Measurements from ENCODE around the gene KRTAP10-3.
"Not testable (repeated sequence)": the region's sequence is repeated elsewhere in the genome, so short reads cannot be mapped to it uniquely, and the experiment has no call there.

KRTAP10-3 gene

DNA sequence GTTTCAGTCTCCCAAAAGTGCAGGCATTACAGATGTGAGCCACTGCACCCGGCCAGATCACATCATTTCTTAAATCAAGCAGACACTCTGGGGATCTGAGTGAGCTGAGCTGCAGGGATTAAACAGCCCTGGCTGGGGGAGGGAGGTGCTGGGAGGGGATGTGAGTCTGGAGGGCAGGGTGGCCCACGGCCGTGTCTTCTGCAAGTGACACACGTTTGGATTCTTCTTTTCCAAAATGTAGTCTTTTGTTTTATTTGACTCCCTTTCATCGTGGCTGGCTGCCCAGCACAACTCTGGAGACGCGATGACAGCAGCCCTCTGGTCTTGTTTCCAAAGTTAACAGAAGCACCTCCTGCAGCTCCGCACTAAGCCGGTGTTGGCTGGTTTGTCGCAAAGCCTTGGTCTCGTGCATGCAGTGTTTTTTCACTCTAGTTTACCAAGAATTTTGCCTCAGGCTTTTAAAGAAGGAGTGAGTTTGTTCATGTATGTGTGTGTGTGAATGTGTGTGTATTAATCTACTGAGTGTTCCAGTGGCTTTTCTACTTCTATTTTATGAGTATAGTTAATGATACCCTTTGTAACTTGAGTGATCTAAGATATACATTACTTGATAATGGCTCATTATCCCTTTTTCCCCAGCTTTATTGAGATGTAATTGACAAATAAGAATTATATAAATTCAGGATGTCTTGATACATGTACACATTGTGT is 24.6 kb upstream of the KRTAP10-3 start:
- DNase-seq (ENCODE audit: low spot score): peak; percentile 26
- Histone ChIP-seq H2BK5ac (ENCODE audit: low read length) (no peak overlapping the region), H3K23ac (ENCODE audit: low read depth, low read length, poor library complexity) (no peak overlapping the region), H3K18ac (ENCODE audit: low read length) (peak overlapping the region; percentile 40), H2AK5ac (ENCODE audit: low read depth, low read length) (no peak overlapping the region), H2AFZ (ENCODE audit: low read length) (peak overlapping the region; percentile 75), H3K4me3 (ENCODE audit: low read length in 2 of 2) (no peak overlapping the region), H3K79me1 (ENCODE audit: low read depth, low read length) (no peaks in the 10 kb centered on the region), H3K27ac (replicated peaks; ENCODE audit: low read length) (no peak overlapping the region), H4K8ac (ENCODE audit: low read depth, low read length) (no peak overlapping the region), H3K14ac (ENCODE audit: low read length) (no peak overlapping the region), H3K9me3 (replicated peaks in 1 of 2; ENCODE audit: control insufficient read depth in 2 of 2, insufficient read depth in 1 of 2, low read depth in 1 of 2, low read length in 2 of 2) (peaks cover 3 to 6% of the 10 kb centered on the region in 2 donors), H3K4me2 (ENCODE audit: insufficient read depth, low read length, poor library complexity, severe bottlenecking) (peak overlapping the region; percentile 29), H2BK15ac (ENCODE audit: low read length) (no peak overlapping the region), H4K91ac (ENCODE audit: low read depth, low read length, poor library complexity) (no peak overlapping the region), H3K36me3 (replicated peaks in 1 of 2; ENCODE audit: control insufficient read depth in 2 of 2, insufficient read depth in 2 of 2, low read length in 2 of 2) (no peaks in the 10 kb centered on the region), H3K9ac (ENCODE audit: low read depth, low read length, poor library complexity) (no peak overlapping the region), H2BK120ac (ENCODE audit: low read depth, low read length) (no peak overlapping the region), H3K27me3 (ENCODE audit: control insufficient read depth in 3 of 3, insufficient read depth in 3 of 3, low read depth in 1 of 3, low read length in 3 of 3) (peaks cover 0 to 6% (median 0%) of the 10 kb centered on the region in 3 experiments), H2BK12ac (ENCODE audit: low read length) (no peak overlapping the region), H3K4ac (ENCODE audit: low read length) (no peak overlapping the region), H3K4me1 (ENCODE audit: control insufficient read depth in 2 of 2, insufficient read depth in 1 of 2, low read depth in 1 of 2, low read length in 2 of 2) (no peaks in the 10 kb centered on the region)
- WGBS, 2 donors (ENCODE audit: extremely low coverage in 2 of 2, insufficient read length in 2 of 2, insufficient replicate concordance in 1 of 2): no CpG with 5 or more reads among the region's 11 CpGs

DNA sequence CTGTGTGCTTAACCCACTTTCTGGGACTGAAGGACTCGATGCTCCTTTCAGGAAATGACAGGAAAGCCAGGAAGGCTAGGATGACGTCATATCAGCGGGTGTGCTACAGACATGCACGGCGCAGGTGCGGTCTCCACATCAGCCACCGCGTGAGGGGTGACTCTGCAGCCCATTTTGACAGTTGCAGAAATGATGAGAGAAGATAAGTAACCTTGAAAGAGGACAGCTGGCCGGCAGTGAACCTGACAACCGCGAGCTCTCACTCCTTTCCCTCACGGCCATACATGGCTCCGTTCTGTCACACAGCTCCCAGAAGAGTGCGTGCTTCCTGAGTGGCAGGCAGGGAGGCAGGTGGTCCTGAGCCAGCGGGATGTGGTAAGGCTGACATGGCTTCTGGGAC is 23.5 kb upstream of the KRTAP10-3 start:
- H2AK5ac ChIP-seq (ENCODE audit: low read depth, low read length): no peak overlapping the region
- no peak overlapping the region for H3K4me2 ChIP-seq (ENCODE audit: insufficient read depth, low read length, poor library complexity, severe bottlenecking)
- H3K18ac ChIP-seq (ENCODE audit: low read length): peak overlapping the region; percentile 4
- H3K79me1 ChIP-seq (ENCODE audit: low read depth, low read length): no peaks in the 10 kb centered on the region
- no peak overlapping the region for H3K4me3 ChIP-seq (ENCODE audit: low read length in 2 of 2)
- peak overlapping the region; percentile 8 for H2BK15ac ChIP-seq (ENCODE audit: low read length)
- no peak overlapping the region for H3K23ac ChIP-seq (ENCODE audit: low read depth, low read length, poor library complexity)
- peaks cover 0 to 6% (median 0%) of the 10 kb centered on the region in 3 experiments for H3K27me3 ChIP-seq (ENCODE audit: control insufficient read depth in 3 of 3, insufficient read depth in 3 of 3, low read depth in 1 of 3, low read length in 3 of 3)
- no peak overlapping the region for H3K9ac ChIP-seq (ENCODE audit: low read depth, low read length, poor library complexity)
- DNase-seq (ENCODE audit: low spot score): no peak
- WGBS, 2 donors (ENCODE audit: extremely low coverage in 2 of 2, insufficient read length in 2 of 2, insufficient replicate concordance in 1 of 2): no CpG with 5 or more reads among the region's 15 CpGs
- no peak overlapping the region for H2BK120ac ChIP-seq (ENCODE audit: low read depth, low read length)
- peaks cover 6 to 7% of the 10 kb centered on the region in 2 donors for H3K9me3 ChIP-seq (replicated peaks in 1 of 2; ENCODE audit: control insufficient read depth in 2 of 2, insufficient read depth in 1 of 2, low read depth in 1 of 2, low read length in 2 of 2)
- no peak overlapping the region for H4K8ac ChIP-seq (ENCODE audit: low read depth, low read length)
- no peak overlapping the region for H3K4ac ChIP-seq (ENCODE audit: low read length)
- H4K91ac ChIP-seq (ENCODE audit: low read depth, low read length, poor library complexity): no peak overlapping the region
- H3K14ac ChIP-seq (ENCODE audit: low read length): no peak overlapping the region
- H3K4me1 ChIP-seq (ENCODE audit: control insufficient read depth in 2 of 2, insufficient read depth in 1 of 2, low read depth in 1 of 2, low read length in 2 of 2): no peaks in the 10 kb centered on the region
- H2BK12ac ChIP-seq (ENCODE audit: low read length): no peak overlapping the region
- no peak overlapping the region for H2BK5ac ChIP-seq (ENCODE audit: low read length)
- H2AFZ ChIP-seq (ENCODE audit: low read length): no peak overlapping the region
- no peaks in the 10 kb centered on the region for H3K36me3 ChIP-seq (replicated peaks in 1 of 2; ENCODE audit: control insufficient read depth in 2 of 2, insufficient read depth in 2 of 2, low read length in 2 of 2)
- no peak overlapping the region for H3K27ac ChIP-seq (replicated peaks; ENCODE audit: low read length)

DNA sequence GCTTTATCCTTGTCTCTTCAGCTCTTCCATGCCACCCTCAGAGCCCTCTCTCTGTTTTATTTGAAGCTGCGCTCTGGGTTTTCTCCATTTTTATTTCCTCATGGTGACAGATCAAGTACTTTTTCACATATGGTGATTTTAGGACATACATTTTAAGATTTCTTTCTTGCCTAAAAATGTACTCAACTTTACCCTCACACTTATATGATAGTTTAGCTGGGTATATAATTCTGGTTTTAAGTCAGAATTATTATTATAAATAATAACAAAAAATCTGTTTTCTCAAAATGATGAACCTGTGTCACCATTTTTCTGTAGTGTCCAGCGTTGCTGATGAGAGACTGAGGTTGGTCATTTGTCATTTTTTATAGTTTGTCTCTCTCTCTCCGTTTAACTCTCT is 22.6 kb upstream of the KRTAP10-3 start:
- Histone ChIP-seq H3K36me3 (replicated peaks in 1 of 2; ENCODE audit: control insufficient read depth in 2 of 2, insufficient read depth in 2 of 2, low read length in 2 of 2) (no peaks in the 10 kb centered on the region), H3K9ac (ENCODE audit: low read depth, low read length, poor library complexity) (no peak overlapping the region), H3K4ac (ENCODE audit: low read length) (no peak overlapping the region), H3K4me1 (ENCODE audit: control insufficient read depth in 2 of 2, insufficient read depth in 1 of 2, low read depth in 1 of 2, low read length in 2 of 2) (no peaks in the 10 kb centered on the region), H3K4me3 (ENCODE audit: low read length in 2 of 2) (no peak overlapping the region), H3K79me1 (ENCODE audit: low read depth, low read length) (no peaks in the 10 kb centered on the region), H3K4me2 (ENCODE audit: insufficient read depth, low read length, poor library complexity, severe bottlenecking) (no peak overlapping the region), H3K14ac (ENCODE audit: low read length) (no peak overlapping the region), H4K91ac (ENCODE audit: low read depth, low read length, poor library complexity) (no peak overlapping the region), H2BK120ac (ENCODE audit: low read depth, low read length) (no peak overlapping the region), H3K9me3 (replicated peaks in 1 of 2; ENCODE audit: control insufficient read depth in 2 of 2, insufficient read depth in 1 of 2, low read depth in 1 of 2, low read length in 2 of 2) (peaks cover 9 to 10% of the 10 kb centered on the region in 2 donors), H3K27ac (replicated peaks; ENCODE audit: low read length) (no peak overlapping the region), H3K23ac (ENCODE audit: low read depth, low read length, poor library complexity) (no peak overlapping the region), H3K27me3 (ENCODE audit: control insufficient read depth in 3 of 3, insufficient read depth in 3 of 3, low read depth in 1 of 3, low read length in 3 of 3) (peaks cover 0 to 6% (median 0%) of the 10 kb centered on the region in 3 experiments), H4K8ac (ENCODE audit: low read depth, low read length) (no peak overlapping the region), H2BK5ac (ENCODE audit: low read length) (no peak overlapping the region), H2BK12ac (ENCODE audit: low read length) (no peak overlapping the region), H3K18ac (ENCODE audit: low read length) (no peak overlapping the region), H2AK5ac (ENCODE audit: low read depth, low read length) (no peak overlapping the region), H2BK15ac (ENCODE audit: low read length) (no peak overlapping the region), H2AFZ (ENCODE audit: low read length) (no peak overlapping the region)
- no CpG with 5 or more reads among the region's 3 CpGs for WGBS, 2 donors (ENCODE audit: extremely low coverage in 2 of 2, insufficient read length in 2 of 2, insufficient replicate concordance in 1 of 2)
- DNase-seq (ENCODE audit: low spot score): no peak

DNA sequence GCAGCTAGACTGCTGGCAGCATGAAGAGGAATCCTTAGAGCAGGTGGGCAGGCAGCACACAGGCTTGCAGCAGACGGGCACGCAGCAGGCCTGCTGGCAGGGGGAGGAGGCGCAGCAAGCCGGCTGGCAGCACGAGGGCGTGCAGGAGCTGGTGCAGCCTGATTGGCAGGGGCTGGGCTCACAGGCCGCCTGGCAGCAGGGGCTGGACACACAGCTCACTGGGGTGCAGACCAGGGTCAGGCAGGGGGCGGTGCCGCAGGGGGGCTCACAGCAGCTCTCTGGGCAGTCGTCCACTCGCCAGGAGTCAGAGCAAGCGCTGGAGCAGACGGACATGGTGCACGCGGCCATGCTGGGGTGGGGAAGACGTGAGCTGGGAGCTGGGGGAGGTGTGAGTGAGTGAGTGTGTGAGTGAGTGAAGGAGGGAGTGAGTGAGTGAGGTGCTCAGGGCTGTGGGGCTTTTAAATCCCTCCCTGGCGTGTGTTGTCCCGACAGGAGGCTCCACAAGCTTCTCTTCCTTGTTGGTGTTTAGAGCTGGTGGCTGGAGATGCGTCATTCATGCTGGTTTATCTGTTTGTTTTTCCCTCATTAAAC is 21.7 kb upstream of the KRTAP10-3 start, which contains the start of gene KRTAP10-5:
KRTAP10-5 (minus strand) TSS at position 374 of the 591 bp plus-strand sequence; CDS start at position 348, 26 bp downstream.
- H3K79me1 ChIP-seq (ENCODE audit: low read depth, low read length); H4K91ac ChIP-seq (ENCODE audit: low read depth, low read length, poor library complexity); H2BK5ac ChIP-seq (ENCODE audit: low read length); H3K36me3 ChIP-seq (replicated peaks in 1 of 2; ENCODE audit: control insufficient read depth in 2 of 2, insufficient read depth in 2 of 2, low read length in 2 of 2); H3K4me1 ChIP-seq (ENCODE audit: control insufficient read depth in 2 of 2, insufficient read depth in 1 of 2, low read depth in 1 of 2, low read length in 2 of 2); DNase-seq (ENCODE audit: low spot score); H3K4me3 ChIP-seq (ENCODE audit: low read length in 2 of 2); H2BK120ac ChIP-seq (ENCODE audit: low read depth, low read length); H3K4me2 ChIP-seq (ENCODE audit: insufficient read depth, low read length, poor library complexity, severe bottlenecking); H3K27me3 ChIP-seq (ENCODE audit: control insufficient read depth in 3 of 3, insufficient read depth in 3 of 3, low read depth in 1 of 3, low read length in 3 of 3); H2AFZ ChIP-seq (ENCODE audit: low read length); H3K27ac ChIP-seq (replicated peaks; ENCODE audit: low read length); H4K8ac ChIP-seq (ENCODE audit: low read depth, low read length); H3K9ac ChIP-seq (ENCODE audit: low read depth, low read length, poor library complexity): not testable (repeated sequence)
- Histone ChIP-seq H3K4ac (ENCODE audit: low read length) (peak within 1 kb of the TSS; percentile 18), H3K18ac (ENCODE audit: low read length) (peak within 1 kb of the TSS; percentile 61), H2AK5ac (ENCODE audit: low read depth, low read length) (peak within 1 kb of the TSS; percentile 89), H3K23ac (ENCODE audit: low read depth, low read length, poor library complexity) (peak within 1 kb of the TSS; percentile 70), H3K14ac (ENCODE audit: low read length) (peak within 1 kb of the TSS; percentile 51), H3K9me3 (replicated peaks in 1 of 2; ENCODE audit: control insufficient read depth in 2 of 2, insufficient read depth in 1 of 2, low read depth in 1 of 2, low read length in 2 of 2) (peaks cover 9 to 11% of the 10 kb centered on the region in 2 donors), H2BK12ac (ENCODE audit: low read length) (peak within 1 kb of the TSS; percentile 35), H2BK15ac (ENCODE audit: low read length) (peak within 1 kb of the TSS; percentile 52)
- WGBS, 2 donors (ENCODE audit: extremely low coverage in 2 of 2, insufficient read length in 2 of 2, insufficient replicate concordance in 1 of 2): no CpG with 5 or more reads among the region's 19 CpGs
